HepG2 (cell line): ENCODE results near the gene PCIF1. TPM values are rescaled to one million over a fixed set of nuclear protein-coding genes. Genes with fewer than 3 reads are reported as not detected.

Experiments used
- DNMT1 ChIP-seq: sonication (generic); formaldehyde crosslinking; IDR thresholded peaks from 2 replicates; pipeline ENCODE4 v1.5.1; 2020; ENCODE audit warnings: mild to moderate bottlenecking, missing genetic modification reagents
- ESRRA ChIP-seq: sonication (generic); formaldehyde crosslinking; IDR thresholded peaks from 2 replicates; pipeline ENCODE4 v1.5.1; 2020; ENCODE audit warnings: mild to moderate bottlenecking, low read depth, missing genetic modification reagents
- MTF1 ChIP-seq: sonication (generic); formaldehyde crosslinking; IDR thresholded peaks from 2 replicates; pipeline ENCODE4 v1.5.0; 2020; ENCODE audit warnings: missing genetic modification reagents
- MZF1 ChIP-seq: sonication (generic); formaldehyde crosslinking; IDR thresholded peaks from 2 replicates; pipeline ENCODE4 v1.8.1; 2023; ENCODE audit warnings: mild to moderate bottlenecking, missing genetic modification reagents, borderline replicate concordance
- STAG1 ChIP-seq: sonication (generic); formaldehyde crosslinking; IDR thresholded peaks from 2 replicates; pipeline ENCODE4 v1.4.0; 2020; ENCODE audit warnings: missing genetic modification reagents
- ZBTB40 ChIP-seq, 2 experiments: fragments of 450-650 bp in 1 of 2; sonication (generic) in 1 of 2; formaldehyde crosslinking in 1 of 2; IDR thresholded peaks; 2 replicates each; pipeline versions ENCODE4 v1.6.1 to v1.8.0; 2016 to 2022; ENCODE audit warnings: antibody characterized with exemption in 1 of 2, mild to moderate bottlenecking in 1 of 2, missing genetic modification reagents in 1 of 2
- ZBTB46 ChIP-seq: sonication (generic); formaldehyde crosslinking; IDR thresholded peaks from 2 replicates; pipeline ENCODE4 v1.4.0; 2020; ENCODE audit warnings: mild to moderate bottlenecking, missing genetic modification reagents, borderline replicate concordance
- ZFP36L1 ChIP-seq: sonication (generic); formaldehyde crosslinking; IDR thresholded peaks from 2 replicates; pipeline ENCODE4 v1.8.0; 2022; ENCODE audit warnings: mild to moderate bottlenecking, missing genetic modification reagents, moderate library complexity
- ZFX ChIP-seq: sonication (generic); formaldehyde crosslinking; IDR thresholded peaks from 2 replicates; pipeline ENCODE4 v1.4.0; 2020; ENCODE audit warnings: mild to moderate bottlenecking, low read depth, missing genetic modification reagents, moderate library complexity
- ZNF18 ChIP-seq: sonication (generic); formaldehyde crosslinking; IDR thresholded peaks from 2 replicates; pipeline ENCODE4 v1.8.0; 2022; ENCODE audit warnings: mild to moderate bottlenecking, missing genetic modification reagents; ENCODE audit not compliant: insufficient replicate concordance
- ZNF225 ChIP-seq: sonication (generic); formaldehyde crosslinking; IDR thresholded peaks from 2 replicates; pipeline ENCODE4 v1.4.0; 2020; ENCODE audit warnings: mild to moderate bottlenecking, missing genetic modification reagents
- ZNF3 ChIP-seq: IDR thresholded peaks from 2 replicates; pipeline ENCODE4 v1.7.0; 2017; ENCODE audit warnings: inconsistent platforms
- ZNF607 ChIP-seq: sonication (generic); formaldehyde crosslinking; IDR thresholded peaks from 2 replicates; pipeline ENCODE4 v1.5.1; 2020; ENCODE audit warnings: missing genetic modification reagents, mild to moderate bottlenecking, borderline replicate concordance
- ZNF639 ChIP-seq: conservative IDR thresholded peaks from 2 replicates; pipeline ENCODE4 v1.6.1; 2018; ENCODE audit warnings: missing genetic modification reagents
- polyA plus RNA-seq, 8 experiments: library from polyadenylated mRNA; depleted of rRNA in 3 of 8; stranded (reverse) in 7 of 8; unstranded in 1 of 8; fragments of >200 nt; fragmentation: Illumina TruSeq in 4 of 8; extraction: Trizol in 4 of 8; gene quantifications; 2 replicates each; pipeline versions ENCODE4 v1.2.1 to v1.2.3, GENCODE V29; 2011 to 2016; ENCODE audit warnings: low read depth in 4 of 8, missing spikeins in 1 of 8, mixed read lengths in 1 of 8; ENCODE audit not compliant: insufficient read depth in 1 of 8
- total RNA-seq, 5 experiments: library from RNA; depleted of rRNA; stranded (reverse); fragments of >200 nt; fragmentation: Illumina TruSeq; extraction: Trizol; gene quantifications; 2 replicates each; pipeline ENCODE4 v1.2.3, GENCODE V29; 2016; ENCODE audit warnings: low read depth in 1 of 5

The PCIF1 gene
- total and polyA plus RNA-seq, 2 of the 13 experiments (the other 11 are each of a cell fraction or from before 2014, with no cell fraction given): 20.9 to 24.4 TPM

GRCh38 chr20:45927071-45927878 lies 7.2 kb upstream of the PCIF1 start (continued):
- TF ChIP-seq ZBTB46 (CRISPR knock-in tag) (peak; percentile 25; the same call in 1 of the 2 replicates), ESRRA (CRISPR knock-in tag) (peak; percentile 81; the same call in 1 of the 2 replicates), ZFX (CRISPR knock-in tag) (peak; percentile 79), ZNF225 (CRISPR knock-in tag) (peak; percentile 80; the same call in 1 of the 2 replicates), ZFP36L1 (CRISPR knock-in tag) (peak; percentile 74; the same call in 1 of the 2 replicates), DNMT1 (CRISPR knock-in tag) (0 out of 2 replicates have a peak, but pooled peaks have one; percentile 66), ZNF3 (CRISPR knock-in tag) (peak; percentile 97), ZNF607 (CRISPR knock-in tag) (peak; percentile 83), STAG1 (CRISPR knock-in tag) (peak; percentile 52), MTF1 (CRISPR knock-in tag) (no peak), ZBTB40 (IDR thresholded peaks at IDR 0.05) (no peak), ZBTB40 (CRISPR knock-in tag; IDR thresholded peaks at IDR 0.05) (peak; percentile 73; the same call in 1 of the 2 replicates), ZNF18 (CRISPR knock-in tag) (peak; percentile 99), ZNF639 (CRISPR knock-in tag) (0 out of 2 replicates have a peak, but pooled peaks have one; percentile 21), MZF1 (CRISPR knock-in tag) (no peak)
